LNCAP (cell line): ENCODE results near the gene CRYBG2.

Experiments
- TF ChIP-seq, protein P1 (sequence below): fragments of 450-650 bp; IDR thresholded peaks from 2 replicates; pipeline ENCODE4 v1.5.1; 2017; ENCODE audit warnings: mild to moderate bottlenecking

Gene CRYBG2

DNA sequence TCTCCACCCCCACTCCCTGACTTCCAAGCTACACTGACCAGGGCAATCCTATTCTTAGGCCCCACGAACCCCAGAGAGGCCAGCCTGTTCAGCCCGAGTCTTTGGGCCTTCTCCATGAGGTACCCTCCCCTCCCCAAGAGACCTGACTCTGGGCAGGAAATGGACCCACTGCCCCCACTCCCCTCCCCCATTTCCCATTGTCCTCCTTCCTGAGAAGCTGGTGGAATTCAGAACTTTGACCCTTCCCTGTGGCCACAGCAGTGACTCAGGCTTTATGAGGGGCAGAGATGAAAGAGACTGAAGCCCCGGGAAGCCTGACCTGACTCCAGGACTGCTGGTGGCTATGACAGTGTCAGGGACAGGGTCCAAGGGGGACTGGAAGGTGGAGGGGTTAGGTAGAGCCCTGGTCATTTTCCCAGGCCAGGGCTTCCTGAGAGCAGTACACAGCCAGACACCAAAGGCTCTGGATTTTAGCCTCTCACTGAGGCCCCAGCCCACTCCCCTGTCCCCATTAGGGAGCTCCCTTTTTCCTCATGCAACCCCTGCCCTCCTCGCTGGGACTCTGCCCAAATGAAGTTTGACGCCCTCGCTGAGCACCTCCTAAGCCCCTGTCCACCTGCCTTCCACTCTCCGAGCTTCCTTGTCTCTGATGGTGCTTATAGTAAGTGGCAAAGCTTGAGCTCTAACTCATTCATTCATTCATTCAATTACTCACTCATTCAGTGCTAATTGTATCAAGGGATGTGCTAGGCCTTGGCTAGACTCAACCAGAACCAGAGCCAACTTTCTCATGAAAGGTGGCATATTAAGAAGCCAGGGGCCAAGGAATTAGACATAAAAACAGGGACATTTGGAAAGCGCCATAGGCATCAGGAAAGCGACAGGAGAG is 3.0 kb downstream of the CRYBG2 start:
- TF ChIP-seq, protein P1, sequence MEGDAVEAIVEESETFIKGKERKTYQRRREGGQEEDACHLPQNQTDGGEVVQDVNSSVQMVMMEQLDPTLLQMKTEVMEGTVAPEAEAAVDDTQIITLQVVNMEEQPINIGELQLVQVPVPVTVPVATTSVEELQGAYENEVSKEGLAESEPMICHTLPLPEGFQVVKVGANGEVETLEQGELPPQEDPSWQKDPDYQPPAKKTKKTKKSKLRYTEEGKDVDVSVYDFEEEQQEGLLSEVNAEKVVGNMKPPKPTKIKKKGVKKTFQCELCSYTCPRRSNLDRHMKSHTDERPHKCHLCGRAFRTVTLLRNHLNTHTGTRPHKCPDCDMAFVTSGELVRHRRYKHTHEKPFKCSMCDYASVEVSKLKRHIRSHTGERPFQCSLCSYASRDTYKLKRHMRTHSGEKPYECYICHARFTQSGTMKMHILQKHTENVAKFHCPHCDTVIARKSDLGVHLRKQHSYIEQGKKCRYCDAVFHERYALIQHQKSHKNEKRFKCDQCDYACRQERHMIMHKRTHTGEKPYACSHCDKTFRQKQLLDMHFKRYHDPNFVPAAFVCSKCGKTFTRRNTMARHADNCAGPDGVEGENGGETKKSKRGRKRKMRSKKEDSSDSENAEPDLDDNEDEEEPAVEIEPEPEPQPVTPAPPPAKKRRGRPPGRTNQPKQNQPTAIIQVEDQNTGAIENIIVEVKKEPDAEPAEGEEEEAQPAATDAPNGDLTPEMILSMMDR, result no peak

DNA sequence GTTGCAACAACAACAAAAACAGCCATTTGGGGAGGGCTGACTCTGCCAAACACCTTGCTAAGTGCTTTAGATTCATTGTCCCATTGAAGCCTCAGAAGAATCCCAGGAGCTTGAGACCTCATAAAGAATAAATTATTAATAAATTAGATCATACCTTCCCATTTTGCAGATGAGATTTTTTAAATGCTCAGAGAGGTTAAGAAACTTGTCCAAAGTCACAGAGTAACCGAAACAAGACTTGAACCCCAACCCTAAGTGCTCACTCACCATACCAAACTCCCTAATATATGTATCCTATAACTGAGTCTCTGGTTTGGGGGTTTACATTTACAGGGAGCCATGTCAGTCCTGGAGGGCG is 3.6 kb downstream of the CRYBG2 start:
- TF ChIP-seq, protein P1, result no peak

DNA sequence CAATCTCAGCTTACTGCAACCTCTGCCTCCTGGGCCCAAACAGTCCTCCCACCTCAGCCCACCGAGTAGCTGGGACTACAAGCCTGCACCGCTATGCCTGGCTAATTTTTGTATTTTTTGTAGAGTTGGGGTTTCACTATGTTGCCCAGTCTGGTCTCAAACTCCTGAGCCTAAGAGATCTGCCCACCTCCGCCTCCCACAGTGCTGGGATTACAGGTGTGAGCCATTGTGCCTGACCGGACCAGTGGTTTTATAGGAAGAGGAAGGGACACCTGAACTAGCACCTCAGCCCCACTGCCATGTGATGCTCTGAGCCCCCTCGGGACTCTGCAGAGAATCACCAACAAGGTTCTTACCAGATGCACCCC is 4.1 kb downstream of the CRYBG2 start:
- TF ChIP-seq, protein P1, result no peak

DNA sequence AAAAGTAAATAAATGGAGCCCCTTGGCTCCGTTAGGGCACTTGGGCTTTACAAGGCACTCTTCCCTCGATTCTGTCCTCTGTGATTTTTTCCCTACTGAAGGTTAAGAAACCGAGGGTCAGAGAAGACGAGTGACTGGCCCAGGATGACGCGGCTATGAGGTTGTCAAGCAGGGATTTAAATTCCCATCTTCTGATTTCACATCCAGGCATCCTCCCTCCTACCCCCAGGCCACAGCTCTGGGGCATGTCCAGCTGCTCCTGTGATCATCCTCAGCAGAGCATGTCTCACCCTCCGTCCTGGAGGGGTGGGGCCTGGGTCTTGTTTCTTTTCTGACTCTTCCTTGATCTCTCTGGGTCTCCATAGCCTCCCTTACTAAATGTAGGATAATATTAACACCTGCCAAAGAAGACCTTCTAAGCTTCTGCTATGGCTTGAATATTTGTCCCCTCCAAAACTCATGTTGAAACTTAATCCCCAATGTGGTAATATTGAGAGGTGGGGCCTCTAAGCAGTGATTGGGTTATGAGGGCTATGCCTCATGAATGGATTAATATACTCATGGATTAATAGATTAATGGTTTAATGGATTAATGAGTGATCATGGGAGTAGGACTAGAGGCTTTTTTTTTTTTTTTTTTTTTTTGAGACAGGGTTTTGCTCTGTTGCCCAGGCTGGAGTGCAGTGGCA is 4.6 kb downstream of the CRYBG2 start:
- TF ChIP-seq, protein P1, result no peak

DNA sequence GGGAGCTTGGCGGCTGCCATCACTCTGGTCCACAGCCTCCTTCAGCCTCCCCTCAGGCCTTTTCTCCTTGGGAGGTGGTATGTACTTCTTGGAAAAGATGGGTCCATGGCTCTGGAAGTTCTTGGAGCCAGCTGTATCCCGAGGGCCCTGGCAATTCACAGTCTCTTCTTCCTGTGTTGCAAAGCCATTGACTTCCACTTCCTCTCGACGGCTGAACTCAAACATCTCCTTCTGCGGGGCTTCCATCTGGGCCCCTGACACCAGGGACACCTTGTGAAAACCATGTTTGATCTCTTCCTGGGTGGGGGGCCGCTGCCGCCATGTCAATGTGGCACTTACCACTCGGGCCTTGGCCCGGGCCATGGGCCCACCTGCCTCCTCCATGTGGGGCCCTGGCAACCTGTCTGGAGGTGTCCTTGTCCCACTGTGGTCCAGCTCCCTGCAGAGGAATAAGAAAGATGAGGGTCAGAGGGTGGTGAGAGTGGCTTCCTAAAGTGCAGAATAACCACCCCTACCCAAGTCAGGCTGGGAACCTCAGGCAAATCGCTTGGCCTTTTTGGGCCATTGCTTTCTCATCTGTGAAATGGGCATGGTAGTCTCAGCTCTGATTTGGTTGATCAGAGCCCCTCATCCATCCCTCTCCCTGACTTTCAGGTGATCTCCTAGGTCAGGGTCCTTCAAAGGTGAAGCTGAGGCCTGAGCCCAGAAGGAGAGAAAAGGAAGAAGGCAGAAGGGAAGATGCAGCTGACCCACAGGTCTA is 7.5 kb downstream of the CRYBG2 start:
- TF ChIP-seq, protein P1, result no peak

DNA sequence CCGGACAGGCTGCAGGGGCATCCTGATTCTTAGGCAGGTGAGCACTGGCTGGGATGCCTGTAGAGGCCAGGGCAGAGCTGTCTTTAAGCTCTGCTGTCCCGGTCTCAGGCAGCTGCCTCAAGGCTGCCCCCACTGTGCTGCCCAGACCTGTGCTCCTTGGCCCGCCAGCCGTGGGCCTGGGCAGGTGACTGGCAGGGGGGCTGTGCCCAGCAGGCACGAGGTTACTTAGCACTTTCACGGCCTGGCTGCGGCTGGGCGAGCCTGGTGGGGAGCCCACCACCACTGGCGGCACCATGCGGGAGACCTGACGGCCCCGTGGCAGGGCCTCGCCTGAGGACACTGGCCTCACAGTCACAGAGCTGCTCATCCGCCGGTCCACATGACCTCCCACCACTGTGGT is 8.2 kb downstream of the CRYBG2 start:
- TF ChIP-seq, protein P1, result no peak

DNA sequence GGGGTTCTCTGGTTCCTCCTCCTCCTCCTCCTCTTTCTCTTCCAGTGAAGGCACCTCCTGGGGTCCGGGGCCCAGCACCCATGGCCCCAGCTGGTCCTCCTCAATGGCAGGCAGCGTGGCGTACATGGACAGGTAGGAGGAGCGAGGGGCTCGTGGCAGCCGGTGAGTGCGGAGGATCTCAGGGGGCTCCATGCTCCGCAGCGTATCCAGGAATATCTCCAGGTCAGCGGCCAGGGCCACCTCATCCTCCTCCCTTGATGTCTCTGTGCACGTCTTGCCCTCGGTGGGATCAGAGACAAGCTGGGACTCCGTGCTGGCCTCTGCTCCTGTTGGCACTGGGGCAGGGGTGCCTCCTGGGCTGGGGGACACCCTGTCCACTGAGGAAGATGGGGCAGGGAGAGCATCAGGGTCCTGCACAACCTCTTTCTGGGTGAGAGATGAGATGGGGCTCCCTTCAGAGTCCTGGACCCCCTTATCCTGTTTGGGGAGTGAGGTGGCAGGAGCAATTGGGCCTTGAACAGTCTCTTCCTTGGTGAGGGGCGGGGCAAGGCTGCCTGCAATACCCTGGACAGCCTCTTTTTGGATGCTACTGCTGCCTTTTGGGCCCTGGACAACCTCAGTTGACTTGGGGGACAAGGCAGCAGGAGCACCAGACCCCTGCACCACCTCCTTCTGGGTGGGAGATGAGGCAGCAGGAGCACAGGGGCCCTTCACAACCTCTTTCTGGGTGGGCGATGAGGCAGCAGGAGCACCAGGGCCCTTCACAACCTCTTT is 9.6 kb downstream of the CRYBG2 start:
- TF ChIP-seq, protein P1, result no peak
